Suprapubic skin (tissue), 3 donors: Measurements from ENCODE around the gene UBE2Z.

Experiments used
- EP300 ChIP-seq: sonication (generic); formaldehyde crosslinking; IDR thresholded peaks from one replicate; pipeline ENCODE4 v1.6.1; 2017; ENCODE audit warnings: antibody characterized with exemption
- POLR2A ChIP-seq, 2 donors: fragments of 450-650 bp; IDR thresholded peaks; one replicate each; pipeline ENCODE4 v1.6.1; 2017; ENCODE audit warnings: antibody characterized with exemption in 2 of 2, mild to moderate bottlenecking in 2 of 2, moderate library complexity in 2 of 2
- TF ChIP-seq, protein P1 (sequence below), 2 donors: fragments of 200-600 bp in 1 of 2; fragments of 450-650 bp in 1 of 2; sonication (generic) in 1 of 2; IDR thresholded peaks; one replicate each; pipeline ENCODE4 v1.5.1; 2016 to 2019; ENCODE audit warnings: antibody characterized with exemption in 2 of 2, mild to moderate bottlenecking in 1 of 2, moderate library complexity in 1 of 2

DNA sequence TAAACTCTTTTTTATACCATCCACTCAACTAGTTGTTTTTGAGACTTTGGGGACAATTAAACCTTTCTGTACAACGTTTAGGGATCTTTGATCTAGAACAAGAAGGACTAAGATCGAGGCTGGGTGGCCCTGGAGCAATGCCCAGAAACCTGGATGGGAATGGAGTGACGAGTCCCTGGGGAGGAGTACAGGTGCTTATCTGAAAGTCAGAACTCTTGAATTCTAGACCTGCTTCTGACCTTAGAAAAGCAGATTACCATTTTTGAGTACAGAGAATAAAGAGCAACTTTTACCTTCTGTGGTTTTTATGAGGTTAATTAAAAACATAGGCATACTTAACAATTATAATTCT, 17.8 kb downstream of the UBE2Z start:
- TF ChIP-seq, protein P1, sequence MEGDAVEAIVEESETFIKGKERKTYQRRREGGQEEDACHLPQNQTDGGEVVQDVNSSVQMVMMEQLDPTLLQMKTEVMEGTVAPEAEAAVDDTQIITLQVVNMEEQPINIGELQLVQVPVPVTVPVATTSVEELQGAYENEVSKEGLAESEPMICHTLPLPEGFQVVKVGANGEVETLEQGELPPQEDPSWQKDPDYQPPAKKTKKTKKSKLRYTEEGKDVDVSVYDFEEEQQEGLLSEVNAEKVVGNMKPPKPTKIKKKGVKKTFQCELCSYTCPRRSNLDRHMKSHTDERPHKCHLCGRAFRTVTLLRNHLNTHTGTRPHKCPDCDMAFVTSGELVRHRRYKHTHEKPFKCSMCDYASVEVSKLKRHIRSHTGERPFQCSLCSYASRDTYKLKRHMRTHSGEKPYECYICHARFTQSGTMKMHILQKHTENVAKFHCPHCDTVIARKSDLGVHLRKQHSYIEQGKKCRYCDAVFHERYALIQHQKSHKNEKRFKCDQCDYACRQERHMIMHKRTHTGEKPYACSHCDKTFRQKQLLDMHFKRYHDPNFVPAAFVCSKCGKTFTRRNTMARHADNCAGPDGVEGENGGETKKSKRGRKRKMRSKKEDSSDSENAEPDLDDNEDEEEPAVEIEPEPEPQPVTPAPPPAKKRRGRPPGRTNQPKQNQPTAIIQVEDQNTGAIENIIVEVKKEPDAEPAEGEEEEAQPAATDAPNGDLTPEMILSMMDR (IDR thresholded peaks at IDR 0.05), result no peak
- TF ChIP-seq POLR2A (IDR thresholded peaks at IDR 0.05) (no peak), EP300 (no peak)
